PC-3 (cell line): ENCODE measurements around the gene PBRM1. TPM values are rescaled to one million over a fixed set of nuclear protein-coding genes. Genes with fewer than 3 reads are reported as not detected.

Experiments
- ATAC-seq: fragments of 200-7000 bp; cut with Tn5 transposase; 2 replicates; pipeline ENCODE4 v1.9.1; 2020; ENCODE audit warnings: mild to moderate bottlenecking, moderate library complexity
- BruUV-seq: library from RNA; stranded (reverse); fragments of 400-500 nt; replicated peaks from 2 replicates; lab custom pipeline; 2021; lab: Mats Ljungman, UMichigan
- CTCF ChIA-PET: fragments of 300-600 bp; sonication (Branson Sonifier 250); formaldehyde crosslinking; loops from one replicate; lab custom pipeline; 2022; ENCODE audit warnings: antibody characterized with exemption; lab: Charles Lee
- POLR2A ChIA-PET: fragments of 300-600 bp; sonication (Branson Sonifier 250); formaldehyde crosslinking; loops from one replicate; lab custom pipeline; 2022; ENCODE audit warnings: antibody characterized with exemption; ENCODE audit not compliant: unreplicated experiment; lab: Charles Lee
- DNase-seq: peaks from one replicate; pipeline ENCODE4 v3.0.0-alpha.2; 2015
- H2AFZ ChIP-seq: fragments of 300-600 bp; sonication (generic); 2 replicates; pipeline ENCODE4 v1.6.0; 2016; ENCODE audit warnings: antibody characterized with exemption, low read length
- H3F3A ChIP-seq: fragments of 300-600 bp; sonication (generic); one replicate; pipeline ENCODE4 v1.6.0; 2017; ENCODE audit warnings: antibody characterized with exemption, low read length, control low read depth, mild to moderate bottlenecking; ENCODE audit not compliant: unreplicated experiment
- H3K27ac ChIP-seq: fragments of 300-600 bp; sonication (generic); 2 replicates; pipeline ENCODE4 v1.5.1; 2016; ENCODE audit warnings: mild to moderate bottlenecking, low read length
- H3K27me3 ChIP-seq: fragments of 300-600 bp; sonication (generic); 2 replicates; pipeline ENCODE4 v1.6.1; 2016; ENCODE audit warnings: low read length, mixed read lengths
- H3K36me3 ChIP-seq: fragments of 300-600 bp; sonication (generic); 2 replicates; pipeline ENCODE4 v1.6.1; 2016; ENCODE audit warnings: low read depth, mixed run types, low read length, mixed read lengths
- H3K4me1 ChIP-seq: fragments of 300-600 bp; sonication (generic); 2 replicates; pipeline ENCODE4 v1.5.1; 2016; ENCODE audit warnings: low read length; ENCODE audit not compliant: insufficient read depth
- H3K4me2 ChIP-seq: fragments of 300-600 bp; sonication (generic); 2 replicates; pipeline ENCODE4 v1.6.0; 2016; ENCODE audit warnings: low read length
- H3K4me3 ChIP-seq: fragments of 300-600 bp; sonication (generic); 2 replicates; pipeline ENCODE4 v1.5.1; 2016; ENCODE audit warnings: mild to moderate bottlenecking, low read length, mixed read lengths
- H3K79me2 ChIP-seq: fragments of 300-600 bp; sonication (generic); 2 replicates; pipeline ENCODE4 v1.6.1; 2017; ENCODE audit warnings: low read length, mixed read lengths
- H3K9ac ChIP-seq: fragments of 300-600 bp; sonication (generic); 2 replicates; pipeline ENCODE4 v1.6.0; 2016; ENCODE audit warnings: mild to moderate bottlenecking, low read length
- H3K9me2 ChIP-seq: fragments of 300-600 bp; sonication (generic); replicated peaks from 2 replicates; pipeline ENCODE4 v1.6.1; 2016; ENCODE audit warnings: mixed run types, low read length, mixed read lengths
- H3K9me3 ChIP-seq: fragments of 300-600 bp; sonication (generic); 2 replicates; pipeline ENCODE4 v1.6.1; 2016; ENCODE audit warnings: low read length, mixed read lengths
- H4K20me1 ChIP-seq: fragments of 300-600 bp; sonication (generic); 2 replicates; pipeline ENCODE4 v1.6.1; 2016; ENCODE audit warnings: low read length, mixed read lengths
- CTCF ChIP-seq: fragments of 300-600 bp; sonication (generic); conservative IDR thresholded peaks from 2 replicates; pipeline ENCODE4 v1.5.1; 2017; ENCODE audit warnings: antibody characterized with exemption, low read depth, mild to moderate bottlenecking, low read length
- EZH2 ChIP-seq: fragments of 300-600 bp; sonication (generic); IDR thresholded peaks from one replicate; pipeline ENCODE4 v1.6.1; 2017; ENCODE audit warnings: antibody characterized with exemption, mild to moderate bottlenecking, low read length; ENCODE audit not compliant: unreplicated experiment
- EZH2phosphoT487 ChIP-seq: fragments of 300-600 bp; sonication (generic); IDR thresholded peaks from 2 replicates; pipeline ENCODE4 v1.6.1; 2018; ENCODE audit warnings: mild to moderate bottlenecking, antibody characterized with exemption, low read length, borderline replicate concordance
- intact Hi-C: fragments of 100-400 bp; cut with micrococcal nuclease; formaldehyde crosslinking; loops from 2 replicates; pipeline ENCODE4 v1.9.0; 2023
- total RNA-seq: library from RNA; depleted of rRNA; stranded (reverse); fragments of >200 nt; gene quantifications from 2 replicates; pipeline ENCODE4 v1.2.3, GENCODE V29; 2014

Gene PBRM1
- total RNA-seq, 1 experiment from 2014 or later, result 59.7 TPM

- ATAC-seq (peak; percentile 86), DNase-seq (peak; percentile 83)
- H4K20me1 ChIP-seq, result peaks cover 37% of the 10 kb centered on the region
- peak overlapping the region; percentile 72 for H3K27ac ChIP-seq
- H3F3A ChIP-seq, result no peaks in the 10 kb centered on the region
- peaks cover 44% of the 10 kb centered on the region for H3K36me3 ChIP-seq
- POLR2A ChIA-PET, result no interaction called here
- peak overlapping the region; percentile 88 for H3K4me2 ChIP-seq
- H3K9me3 ChIP-seq, result no peaks in the 10 kb centered on the region
- TF ChIP-seq EZH2, result no peak
- TF ChIP-seq EZH2phosphoT487, result no peak
- no peak for TF ChIP-seq CTCF
- H3K27me3 ChIP-seq, result no peaks in the 10 kb centered on the region
- CTCF ChIA-PET, result no interaction called here
- H3K9me2 ChIP-seq, result no peaks in the 10 kb centered on the region
- H3K4me1 ChIP-seq, result peaks cover 53% of the 10 kb centered on the region
- peak overlapping the region; percentile 99 for H3K9ac ChIP-seq
- peaks cover 91% of the 10 kb centered on the region for H3K79me2 ChIP-seq
- H2AFZ ChIP-seq, result peak overlapping the region; percentile 56
- intact Hi-C loops, result loop anchor here (1.0 to 10.0 kb wide), 2 partner anchors 14 to 150 kb away; partner anchors contain the start of genes NT5DC2 and UQCC5
- peak overlapping the region; percentile 89 for H3K4me3 ChIP-seq
- BruUV-seq, result no TSS peak
Measured at GRCh38 chr3:52685285-52685708, 416 bp downstream of the PBRM1 start.

- Histone ChIP-seq H3K9ac (peak overlapping the region; percentile 99), H3K36me3 (peaks cover 38% of the 10 kb centered on the region), H3K27ac (no peak overlapping the region), H3K4me3 (peak overlapping the region; percentile 89), H3K4me2 (peak overlapping the region; percentile 88), H3K4me1 (peaks cover 50% of the 10 kb centered on the region), H2AFZ (no peak overlapping the region), H3K9me3 (no peaks in the 10 kb centered on the region), H3F3A (no peaks in the 10 kb centered on the region), H3K9me2 (no peaks in the 10 kb centered on the region), H3K27me3 (no peaks in the 10 kb centered on the region), H4K20me1 (peaks cover 28% of the 10 kb centered on the region), H3K79me2 (peaks cover 94% of the 10 kb centered on the region)
- BruUV-seq, result no TSS peak
- no peak for TF ChIP-seq CTCF
- ATAC-seq (no peak), DNase-seq (no peak)
- ChIA-PET CTCF (no interaction called here), POLR2A (no interaction called here)
- intact Hi-C loops, result loop anchor here (10.0 kb wide), 1 partner anchor 149 kb away; the partner anchor contains the start of genes NT5DC2 and UQCC5
Measured at GRCh38 chr3:52684184-52684583, 1.5 kb downstream of the PBRM1 start.

- no peak overlapping the region for H3K9ac ChIP-seq
- no peaks in the 10 kb centered on the region for H3K9me3 ChIP-seq
- TF ChIP-seq CTCF (no peak), EZH2phosphoT487 (no peak), EZH2 (no peak)
- peaks cover 22% of the 10 kb centered on the region for H4K20me1 ChIP-seq
- no peaks in the 10 kb centered on the region for H3K27me3 ChIP-seq
- DNase-seq, result no peak
- H3K4me1 ChIP-seq, result peaks cover 44% of the 10 kb centered on the region
- H3K4me3 ChIP-seq, result 0 out of 2 replicates have a peak overlapping the region, but pooled peaks have one; percentile 89
- ChIA-PET CTCF (no interaction called here), POLR2A (interaction anchor here (0.6 kb wide), 1 partner anchor 9 kb away, joined by 3 read pairs; no protein-coding TSS in a partner anchor)
- ATAC-seq, result no peak
- H3K36me3 ChIP-seq, result peaks cover 38% of the 10 kb centered on the region
- intact Hi-C loops, result loop anchor here (10.0 kb wide), 1 partner anchor 149 kb away; the partner anchor contains the start of genes NT5DC2 and UQCC5
- H2AFZ ChIP-seq, result no peak overlapping the region
- H3K4me2 ChIP-seq, result peak overlapping the region; percentile 88; the same call in 1 of the 2 replicates
- BruUV-seq, result no TSS peak
- H3F3A ChIP-seq, result no peaks in the 10 kb centered on the region
- H3K79me2 ChIP-seq, result peaks cover 93% of the 10 kb centered on the region
- H3K27ac ChIP-seq, result no peak overlapping the region
- H3K9me2 ChIP-seq, result no peaks in the 10 kb centered on the region
Measured at GRCh38 chr3:52683611-52684010, 2.1 kb downstream of the PBRM1 start.
